Activated T-cell treated with anti-CD3 and anti-CD28 coated beads for 4 hours (primary cell): ENCODE measurements around the gene CARD19.

Experiments used
- DNase-seq: peaks from one replicate; pipeline ENCODE4 v3.0.0-alpha.2; 2020

CARD19 gene

GRCh38 chr9:93096131-93096802 lies at the start of gene CARD19:
TSS of gene CARD19 (plus strand) at chr9:93096217. CDS start at chr9:93096346, 129 bp downstream.
- no peak for DNase-seq

- no peak for DNase-seq
Measured at GRCh38 chr9:93048566-93049448, 47.2 kb upstream of the CARD19 start.

- no peak for DNase-seq
Measured at GRCh38 chr9:93049491-93049890, 46.5 kb upstream of the CARD19 start.

GRCh38 chr9:93050231-93050630 lies 45.8 kb upstream of the CARD19 start:
- DNase-seq = no peak

- no peak for DNase-seq
Measured at GRCh38 chr9:93051680-93052089, 44.3 kb upstream of the CARD19 start.

- no peak for DNase-seq
Measured at GRCh38 chr9:93052791-93053540, 43.1 kb upstream of the CARD19 start.

- no peak for DNase-seq
Measured at GRCh38 chr9:93053781-93054331, 42.2 kb upstream of the CARD19 start.

- no peak for DNase-seq
Measured at GRCh38 chr9:93054758-93055704, 41.0 kb upstream of the CARD19 start.

GRCh38 chr9:93057042-93057702 lies 38.8 kb upstream of the CARD19 start:
- DNase-seq = no peak

GRCh38 chr9:93057703-93058354 lies 38.2 kb upstream of the CARD19 start:
- no peak for DNase-seq

- peak; percentile 41 for DNase-seq
Measured at GRCh38 chr9:93058355-93059010, 37.5 kb upstream of the CARD19 start, which contains the start of gene SUSD3. TSS of gene SUSD3 (plus strand) at chr9:93058701. CDS start at chr9:93058743, 42 bp downstream.

- DNase-seq = peak; percentile 27
Measured at GRCh38 chr9:93059011-93059714, 36.9 kb upstream of the CARD19 start.

- DNase-seq = no peak
Measured at GRCh38 chr9:93059715-93060578, 36.1 kb upstream of the CARD19 start.

- DNase-seq = no peak
Measured at GRCh38 chr9:93060746-93061259, 35.2 kb upstream of the CARD19 start.

GRCh38 chr9:93061260-93061751 lies 34.7 kb upstream of the CARD19 start:
- DNase-seq = no peak

GRCh38 chr9:93061791-93062763 lies 33.9 kb upstream of the CARD19 start:
- no peak for DNase-seq
